HepG2 (cell line): ENCODE measurements around the gene SLC25A36. TPM values are rescaled to one million over a fixed set of nuclear protein-coding genes. Genes with fewer than 3 reads are reported as not detected.

Experiments
- AFF4 ChIP-seq: sonication (generic); formaldehyde crosslinking; IDR thresholded peaks from 2 replicates; pipeline ENCODE4 v1.4.0; 2020; ENCODE audit warnings: missing genetic modification reagents
- ASH2L ChIP-seq: fragments of 300-600, 200-600 bp; sonication (generic); IDR thresholded peaks from 2 replicates; pipeline ENCODE4 v1.7.0; 2017; ENCODE audit warnings: low read depth, mild to moderate bottlenecking, moderate library complexity, mixed read lengths, low read length; ENCODE audit not compliant: insufficient read length
- KDM5B ChIP-seq: sonication (generic); formaldehyde crosslinking; IDR thresholded peaks from 2 replicates; pipeline ENCODE4 v1.4.0; 2020; ENCODE audit warnings: missing genetic modification reagents, mild to moderate bottlenecking, borderline replicate concordance
- MAF1 ChIP-seq: sonication (generic); formaldehyde crosslinking; IDR thresholded peaks from 2 replicates; pipeline ENCODE4 v1.5.0; 2020; ENCODE audit warnings: missing genetic modification reagents, borderline replicate concordance
- SMAD3 ChIP-seq: sonication (generic); formaldehyde crosslinking; IDR thresholded peaks from 2 replicates; pipeline ENCODE4 v1.4.0; 2020; ENCODE audit warnings: missing genetic modification reagents
- SRSF1 ChIP-seq: fragments of 200-400 bp; formaldehyde crosslinking; optimal IDR thresholded peaks from 2 replicates; pipeline ENCODE3; 2017; ENCODE audit warnings: mild to moderate bottlenecking, low read depth, low read length, moderate library complexity
- TMF1 ChIP-seq: sonication (generic); formaldehyde crosslinking; IDR thresholded peaks from 2 replicates; pipeline ENCODE4 v1.8.1; 2022; ENCODE audit warnings: low read depth, missing genetic modification reagents
- ZBTB34 ChIP-seq: sonication (generic); formaldehyde crosslinking; IDR thresholded peaks from 2 replicates; pipeline ENCODE4 v1.8.0; 2022; ENCODE audit warnings: mild to moderate bottlenecking, missing genetic modification reagents
- ZNF563 ChIP-seq: sonication (generic); formaldehyde crosslinking; IDR thresholded peaks from 2 replicates; pipeline ENCODE4 v1.8.0; 2022; ENCODE audit warnings: mild to moderate bottlenecking, moderate library complexity, missing genetic modification reagents
- ZNF850 ChIP-seq: sonication (generic); formaldehyde crosslinking; conservative IDR thresholded peaks from 2 replicates; pipeline ENCODE4 v1.9.0; 2021; ENCODE audit warnings: mild to moderate bottlenecking, missing genetic modification reagents
- polyA plus RNA-seq, 8 experiments: library from polyadenylated mRNA; depleted of rRNA in 3 of 8; stranded (reverse) in 7 of 8; unstranded in 1 of 8; fragments of >200 nt; fragmentation: Illumina TruSeq in 4 of 8; extraction: Trizol in 4 of 8; gene quantifications; 2 replicates each; pipeline versions ENCODE4 v1.2.1 to v1.2.3, GENCODE V29; 2011 to 2016; ENCODE audit warnings: low read depth in 4 of 8, missing spikeins in 1 of 8, mixed read lengths in 1 of 8; ENCODE audit not compliant: insufficient read depth in 1 of 8
- total RNA-seq, 5 experiments: library from RNA; depleted of rRNA; stranded (reverse); fragments of >200 nt; fragmentation: Illumina TruSeq; extraction: Trizol; gene quantifications; 2 replicates each; pipeline ENCODE4 v1.2.3, GENCODE V29; 2016; ENCODE audit warnings: low read depth in 1 of 5
- TF ChIP-seq, protein P1 (sequence below): sonication (generic); formaldehyde crosslinking; IDR thresholded peaks from 2 replicates; pipeline ENCODE4 v1.5.0; 2020; ENCODE audit warnings: mild to moderate bottlenecking, missing genetic modification reagents
- TF ChIP-seq, protein P2 (sequence below): sonication (generic); formaldehyde crosslinking; IDR thresholded peaks from 2 replicates; pipeline ENCODE4 v1.4.0; 2020; ENCODE audit warnings: missing genetic modification reagents, borderline replicate concordance
- TF ChIP-seq, protein P3 (sequence below): sonication (generic); formaldehyde crosslinking; IDR thresholded peaks from 2 replicates; pipeline ENCODE4 v1.8.1; 2023; ENCODE audit warnings: mild to moderate bottlenecking, moderate library complexity, missing genetic modification reagents
- TF ChIP-seq, protein P4 (sequence below): sonication (generic); formaldehyde crosslinking; IDR thresholded peaks from 2 replicates; pipeline ENCODE4 v1.4.0; 2020; ENCODE audit warnings: missing genetic modification reagents

SLC25A36 gene
- total and polyA plus RNA-seq, 2 of the 13 experiments (the other 11 are each of a cell fraction or from before 2014, with no cell fraction given) = 30.6 to 85.6 TPM

DNA sequence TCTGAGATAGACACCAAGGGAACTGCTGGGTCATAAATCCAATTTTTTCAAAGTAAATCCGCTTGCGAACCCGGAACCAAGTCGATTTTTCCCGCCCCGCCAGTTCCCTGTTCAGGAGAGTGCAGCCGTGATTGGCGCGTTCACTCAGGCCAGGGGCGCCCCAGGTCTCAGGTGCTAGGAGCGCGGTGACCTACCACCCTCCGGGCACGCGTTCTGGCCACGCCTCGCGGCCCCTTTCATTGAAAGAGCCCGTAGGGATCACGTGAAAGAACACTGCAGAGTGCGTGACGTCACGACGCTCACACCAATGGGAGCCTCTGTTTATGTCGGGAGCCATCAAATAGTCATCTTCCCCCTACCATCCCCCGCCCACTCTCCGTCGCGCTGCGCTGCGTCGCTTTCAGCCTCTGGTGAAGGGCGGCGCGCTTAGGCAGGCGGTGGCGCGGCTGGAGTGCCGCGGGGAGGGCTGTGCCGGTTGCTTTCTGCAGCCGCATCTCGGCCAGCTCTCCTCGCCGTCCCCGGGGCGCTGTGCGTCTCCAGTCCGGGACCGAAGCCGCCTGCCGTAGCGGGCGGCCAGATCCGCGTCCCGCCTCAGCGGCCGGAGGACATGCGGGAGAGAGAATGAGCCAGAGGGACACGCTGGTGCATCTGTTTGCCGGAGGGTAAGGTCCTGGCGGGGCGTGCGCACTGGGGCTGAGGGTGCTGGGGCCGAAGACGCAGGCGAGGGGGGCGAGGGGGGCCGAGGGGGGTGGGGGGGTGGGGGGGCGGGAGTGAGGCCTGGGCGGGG, at the start of gene SLC25A36 (continued):
- TF ChIP-seq, protein P1, sequence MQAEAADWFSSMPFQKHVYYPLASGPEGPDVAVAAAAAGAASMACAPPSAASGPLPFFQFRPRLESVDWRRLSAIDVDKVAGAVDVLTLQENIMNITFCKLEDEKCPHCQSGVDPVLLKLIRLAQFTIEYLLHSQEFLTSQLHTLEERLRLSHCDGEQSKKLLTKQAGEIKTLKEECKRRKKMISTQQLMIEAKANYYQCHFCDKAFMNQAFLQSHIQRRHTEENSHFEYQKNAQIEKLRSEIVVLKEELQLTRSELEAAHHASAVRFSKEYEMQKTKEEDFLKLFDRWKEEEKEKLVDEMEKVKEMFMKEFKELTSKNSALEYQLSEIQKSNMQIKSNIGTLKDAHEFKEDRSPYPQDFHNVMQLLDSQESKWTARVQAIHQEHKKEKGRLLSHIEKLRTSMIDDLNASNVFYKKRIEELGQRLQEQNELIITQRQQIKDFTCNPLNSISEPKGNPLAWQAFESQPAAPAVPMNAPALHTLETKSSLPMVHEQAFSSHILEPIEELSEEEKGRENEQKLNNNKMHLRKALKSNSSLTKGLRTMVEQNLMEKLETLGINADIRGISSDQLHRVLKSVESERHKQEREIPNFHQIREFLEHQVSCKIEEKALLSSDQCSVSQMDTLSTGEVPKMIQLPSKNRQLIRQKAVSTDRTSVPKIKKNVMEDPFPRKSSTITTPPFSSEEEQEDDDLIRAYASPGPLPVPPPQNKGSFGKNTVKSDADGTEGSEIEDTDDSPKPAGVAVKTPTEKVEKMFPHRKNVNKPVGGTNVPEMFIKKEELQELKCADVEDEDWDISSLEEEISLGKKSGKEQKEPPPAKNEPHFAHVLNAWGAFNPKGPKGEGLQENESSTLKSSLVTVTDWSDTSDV = peak; percentile 87; the same call in 1 of the 2 replicates
- TF ChIP-seq KDM5B (CRISPR knock-in tag) (peak; percentile 91; the same call in 1 of the 2 replicates), SMAD3 (CRISPR knock-in tag) (peak; percentile 61), AFF4 (CRISPR knock-in tag) (no peak; the same call in none of the 2 replicates), ZNF563 (CRISPR knock-in tag) (peak; percentile 97), ZBTB34 (CRISPR knock-in tag) (peak; percentile 50; the same call in 1 of the 2 replicates), MAF1 (CRISPR knock-in tag) (no peak), ASH2L (peak; percentile 81), TMF1 (CRISPR knock-in tag) (0 out of 2 replicates have a peak, but pooled peaks have one; percentile 30), SRSF1 (no peak), ZNF850 (CRISPR knock-in tag) (no peak)
- TF ChIP-seq, protein P2, sequence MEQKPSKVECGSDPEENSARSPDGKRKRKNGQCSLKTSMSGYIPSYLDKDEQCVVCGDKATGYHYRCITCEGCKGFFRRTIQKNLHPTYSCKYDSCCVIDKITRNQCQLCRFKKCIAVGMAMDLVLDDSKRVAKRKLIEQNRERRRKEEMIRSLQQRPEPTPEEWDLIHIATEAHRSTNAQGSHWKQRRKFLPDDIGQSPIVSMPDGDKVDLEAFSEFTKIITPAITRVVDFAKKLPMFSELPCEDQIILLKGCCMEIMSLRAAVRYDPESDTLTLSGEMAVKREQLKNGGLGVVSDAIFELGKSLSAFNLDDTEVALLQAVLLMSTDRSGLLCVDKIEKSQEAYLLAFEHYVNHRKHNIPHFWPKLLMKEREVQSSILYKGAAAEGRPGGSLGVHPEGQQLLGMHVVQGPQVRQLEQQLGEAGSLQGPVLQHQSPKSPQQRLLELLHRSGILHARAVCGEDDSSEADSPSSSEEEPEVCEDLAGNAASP (CRISPR knock-in tag) = peak; percentile 92
- TF ChIP-seq, protein P3, sequence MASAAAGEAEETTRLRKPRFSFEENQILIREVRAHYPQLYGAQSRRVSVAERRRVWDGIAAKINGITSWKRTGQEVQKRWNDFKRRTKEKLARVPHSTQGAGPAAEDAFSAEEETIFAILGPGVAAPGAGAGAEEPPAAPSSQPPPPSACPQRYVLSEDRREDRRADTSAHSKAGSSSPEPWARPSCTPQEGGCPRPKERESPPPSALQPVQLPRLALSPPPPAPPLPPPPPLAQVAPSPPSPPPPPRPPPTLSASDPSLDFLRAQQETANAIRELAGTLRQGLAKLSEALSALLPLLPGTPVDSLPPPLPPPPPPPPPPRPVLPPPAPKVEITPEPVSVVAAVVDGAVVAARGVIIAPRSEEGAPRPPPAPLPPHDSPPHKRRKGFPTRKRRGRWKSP (CRISPR knock-in tag) = peak; percentile 96
- TF ChIP-seq, protein P4, sequence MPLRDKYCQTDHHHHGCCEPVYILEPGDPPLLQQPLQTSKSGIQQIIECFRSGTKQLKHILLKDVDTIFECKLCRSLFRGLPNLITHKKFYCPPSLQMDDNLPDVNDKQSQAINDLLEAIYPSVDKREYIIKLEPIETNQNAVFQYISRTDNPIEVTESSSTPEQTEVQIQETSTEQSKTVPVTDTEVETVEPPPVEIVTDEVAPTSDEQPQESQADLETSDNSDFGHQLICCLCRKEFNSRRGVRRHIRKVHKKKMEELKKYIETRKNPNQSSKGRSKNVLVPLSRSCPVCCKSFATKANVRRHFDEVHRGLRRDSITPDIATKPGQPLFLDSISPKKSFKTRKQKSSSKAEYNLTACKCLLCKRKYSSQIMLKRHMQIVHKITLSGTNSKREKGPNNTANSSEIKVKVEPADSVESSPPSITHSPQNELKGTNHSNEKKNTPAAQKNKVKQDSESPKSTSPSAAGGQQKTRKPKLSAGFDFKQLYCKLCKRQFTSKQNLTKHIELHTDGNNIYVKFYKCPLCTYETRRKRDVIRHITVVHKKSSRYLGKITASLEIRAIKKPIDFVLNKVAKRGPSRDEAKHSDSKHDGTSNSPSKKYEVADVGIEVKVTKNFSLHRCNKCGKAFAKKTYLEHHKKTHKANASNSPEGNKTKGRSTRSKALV (CRISPR knock-in tag) = peak; percentile 77; the same call in 1 of the 2 replicates
